Activated CD4-positive, alpha-beta T cell treated with anti-CD3 and anti-CD28 coated beads, Interleukin-2, amount 50 U/mL, for 24 hours (primary cell): ENCODE data around the gene MAPT.
"Not testable (repeated sequence)": the region's sequence is repeated elsewhere in the genome, so short reads cannot be mapped to it uniquely, and the experiment has no call there.

ENCODE experiments used
- DNase-seq, 2 donors: peaks; one replicate each; pipeline ENCODE4 v3.0.0-alpha.2; 2020; ENCODE audit warnings: low read depth in 1 of 2, low spot score in 1 of 2

The MAPT gene

GRCh38 chr17:45861165-45861564 lies 33.2 kb upstream of the MAPT start:
- no peak for DNase-seq

DNA sequence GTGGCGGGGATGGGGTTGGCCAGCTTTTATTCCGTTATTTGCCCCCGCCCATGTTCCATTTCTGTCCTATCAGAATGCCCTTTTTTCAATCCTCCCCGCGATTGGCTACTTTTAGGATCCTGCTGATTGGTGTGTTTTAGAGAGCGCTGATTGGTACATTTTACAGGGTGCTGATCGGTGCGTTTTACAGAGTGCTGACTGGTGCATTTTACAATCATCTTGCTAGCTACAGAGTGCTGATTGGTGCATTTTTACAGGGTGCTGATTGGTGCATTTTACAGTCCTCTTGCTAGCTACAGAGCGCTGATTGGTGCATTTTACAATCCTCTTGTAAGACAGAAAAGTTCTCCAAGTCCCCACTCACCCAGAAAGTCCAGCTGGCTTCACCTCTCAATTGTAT lies 32.2 kb upstream of the MAPT start:
- DNase-seq: not testable (repeated sequence)

DNA sequence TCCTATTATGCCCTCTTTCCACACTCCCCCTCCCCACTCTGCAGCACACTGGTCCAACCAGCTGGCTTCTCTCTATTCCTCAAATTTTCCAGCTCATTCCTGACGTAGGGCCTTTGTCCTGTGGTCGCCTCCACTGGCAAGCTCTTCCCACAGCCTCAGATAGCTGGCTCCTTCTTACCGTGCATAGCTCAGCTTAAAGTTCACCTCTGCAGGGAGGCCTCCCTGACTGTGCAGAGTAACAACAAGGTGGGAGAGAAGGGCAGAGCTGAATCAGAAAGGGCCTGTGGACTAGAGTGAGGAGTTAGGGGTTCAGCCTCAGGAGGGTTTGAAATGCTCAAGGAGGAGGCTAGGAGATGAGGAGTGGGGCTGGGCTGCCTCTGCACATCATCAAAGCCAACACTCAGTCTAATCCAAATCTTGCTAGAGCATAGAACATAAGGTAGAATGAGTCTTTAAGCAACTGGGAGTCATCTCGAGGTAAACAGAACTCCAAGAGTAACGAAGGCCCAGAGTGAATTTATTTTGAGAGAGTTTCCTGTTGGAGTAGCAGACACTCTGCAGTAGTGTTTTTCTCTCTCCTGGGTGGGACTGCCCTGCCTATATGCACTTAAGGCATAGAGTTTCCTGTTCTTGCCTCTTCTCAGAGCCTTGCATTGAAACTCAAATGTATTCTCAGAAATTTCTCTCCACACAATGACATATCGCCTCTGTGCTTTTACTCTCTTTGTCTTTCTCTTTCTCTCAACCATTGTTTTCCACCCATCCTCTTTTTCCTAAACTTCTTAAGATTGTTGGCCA lies 30.3 kb upstream of the MAPT start:
- no peak for DNase-seq

DNA sequence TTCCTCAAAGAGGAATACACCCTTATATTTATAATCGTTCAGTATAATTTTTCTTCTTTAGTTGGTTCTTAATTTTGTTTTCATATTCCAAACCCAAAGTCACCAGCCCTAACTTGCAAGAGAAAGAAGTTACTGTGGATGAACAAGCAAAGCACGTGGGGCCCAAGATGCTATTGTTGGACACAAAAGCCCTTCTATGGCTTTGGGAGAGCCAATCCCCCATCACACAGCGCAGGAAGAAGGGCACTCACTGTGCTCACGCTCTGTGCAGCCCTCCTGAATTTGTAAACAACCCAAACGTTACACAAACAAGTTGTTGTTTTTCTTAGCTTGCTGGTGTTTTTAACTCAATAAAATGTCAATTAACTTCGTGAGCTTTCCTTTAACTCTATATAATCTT lies 27.2 kb upstream of the MAPT start:
- no peak for DNase-seq

DNA sequence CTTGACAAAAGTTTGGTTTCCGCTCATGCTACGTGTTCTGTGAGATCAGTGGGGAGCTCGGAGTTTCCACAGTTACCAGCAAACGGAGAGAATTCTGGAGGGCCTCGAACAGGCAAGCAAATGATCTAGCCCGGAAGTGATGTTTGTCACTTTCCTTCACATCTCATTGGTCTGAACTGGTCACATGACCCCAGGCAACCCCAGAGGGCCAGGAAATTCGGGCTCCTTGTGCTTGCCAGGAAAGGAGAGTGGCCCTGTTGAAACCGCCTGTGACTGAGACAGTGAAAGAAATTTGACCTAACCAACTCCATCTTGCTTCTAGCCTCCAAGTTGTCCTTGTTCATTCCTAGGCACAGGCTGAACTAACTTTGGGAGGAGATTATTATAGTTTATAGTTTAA lies 26.7 kb upstream of the MAPT start:
- no peak for DNase-seq

DNA sequence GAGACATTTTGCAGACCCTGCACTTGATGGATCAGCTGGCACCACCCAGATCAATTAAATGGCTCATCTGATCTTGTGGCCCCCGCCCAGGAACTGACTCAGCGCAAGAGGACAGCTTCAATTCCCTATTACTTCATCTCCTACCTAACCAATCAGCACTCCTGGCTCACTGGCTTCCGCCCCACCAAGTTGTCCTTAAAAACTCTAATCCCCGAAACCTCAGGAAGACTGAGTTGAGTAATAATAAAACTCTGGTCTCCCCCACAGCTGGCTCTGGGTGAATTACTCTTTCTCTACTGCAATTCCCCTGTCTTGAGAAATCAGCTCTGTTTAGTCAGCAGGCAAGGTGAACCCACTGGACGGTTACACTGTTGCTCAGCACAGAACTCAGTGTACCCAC lies 26.1 kb upstream of the MAPT start:
- DNase-seq: no peak

DNA sequence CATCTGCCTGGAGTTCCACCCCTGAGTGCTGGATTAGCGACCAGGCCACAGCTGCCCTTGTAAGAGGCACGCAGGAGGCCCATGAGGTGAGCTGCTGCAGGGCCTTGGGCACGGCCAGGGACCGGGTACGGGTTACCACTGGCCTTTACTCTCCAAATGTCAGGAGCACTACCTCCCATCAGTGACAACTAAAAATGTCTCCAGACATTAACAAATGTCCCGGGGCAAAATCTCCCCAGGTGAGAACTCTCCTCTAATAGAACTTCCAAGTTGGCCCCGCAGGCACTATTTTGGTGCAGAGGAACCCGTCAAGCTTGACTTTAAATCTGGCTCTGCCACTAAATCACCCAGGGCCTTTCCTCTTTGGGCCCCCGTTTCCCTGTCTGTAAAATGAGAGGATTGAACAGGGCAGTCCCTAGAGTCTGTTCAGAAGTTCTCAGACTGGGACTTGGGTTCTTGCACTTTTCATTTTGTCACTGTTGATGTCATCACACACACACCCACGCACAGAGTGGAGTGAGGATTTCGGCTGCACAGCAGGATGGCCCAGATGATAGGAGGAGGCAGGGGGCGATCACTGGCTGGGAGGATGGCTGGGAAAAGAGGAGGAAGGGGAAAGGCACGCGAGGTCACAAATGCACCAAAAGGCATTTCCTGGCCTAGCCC lies 24.5 kb upstream of the MAPT start:
- DNase-seq: no peak

DNA sequence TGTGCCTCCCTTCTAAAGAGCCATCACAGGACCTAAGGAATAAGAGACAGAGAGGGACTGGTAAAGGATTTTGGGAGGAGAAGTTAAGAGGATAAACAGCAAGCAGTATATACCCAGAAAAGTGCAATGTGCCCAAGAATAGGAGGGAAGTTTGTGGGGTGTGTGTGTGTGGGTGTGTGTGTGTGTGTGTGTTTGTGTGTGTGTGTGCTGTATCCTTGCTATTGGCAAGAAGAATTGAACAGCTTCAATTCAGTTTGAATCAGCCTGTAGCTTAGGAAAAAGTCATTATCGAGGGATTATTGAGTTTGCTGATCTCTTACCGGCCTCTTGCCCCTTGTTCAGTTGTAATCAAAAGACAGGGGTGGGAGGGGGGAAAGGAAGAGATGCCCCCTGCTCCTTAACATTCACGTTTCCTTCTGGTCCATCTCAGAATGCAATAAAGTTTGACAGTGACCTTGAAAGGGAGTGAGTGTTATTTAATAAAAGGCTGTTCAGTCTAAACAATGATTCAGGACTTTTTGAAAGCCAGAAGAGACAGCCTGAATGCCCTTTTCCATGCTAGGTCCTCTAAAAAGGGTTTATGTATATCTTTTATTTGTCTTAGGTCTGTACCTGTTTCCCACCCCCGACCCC lies 23.9 kb upstream of the MAPT start:
- no peak for DNase-seq

DNA sequence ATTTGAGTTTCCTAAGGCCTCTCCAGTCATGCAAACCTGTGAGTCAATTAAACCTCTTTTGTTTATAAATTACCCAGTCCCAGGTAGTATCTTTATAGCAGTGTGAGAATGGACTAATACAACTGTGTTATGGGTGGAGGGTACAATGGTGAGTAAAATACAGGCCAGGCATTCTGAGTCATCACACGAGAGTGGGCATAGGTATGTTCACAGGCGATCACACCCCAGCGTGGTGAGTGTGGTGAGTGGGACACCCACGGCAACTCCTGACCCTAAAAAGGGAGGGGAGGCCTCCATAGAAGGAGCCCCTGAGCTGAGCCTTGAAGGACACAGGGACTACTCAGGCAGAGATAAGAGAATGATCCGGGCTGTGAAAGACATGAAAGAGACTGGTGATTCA lies 22.6 kb upstream of the MAPT start:
- DNase-seq: no peak

DNA sequence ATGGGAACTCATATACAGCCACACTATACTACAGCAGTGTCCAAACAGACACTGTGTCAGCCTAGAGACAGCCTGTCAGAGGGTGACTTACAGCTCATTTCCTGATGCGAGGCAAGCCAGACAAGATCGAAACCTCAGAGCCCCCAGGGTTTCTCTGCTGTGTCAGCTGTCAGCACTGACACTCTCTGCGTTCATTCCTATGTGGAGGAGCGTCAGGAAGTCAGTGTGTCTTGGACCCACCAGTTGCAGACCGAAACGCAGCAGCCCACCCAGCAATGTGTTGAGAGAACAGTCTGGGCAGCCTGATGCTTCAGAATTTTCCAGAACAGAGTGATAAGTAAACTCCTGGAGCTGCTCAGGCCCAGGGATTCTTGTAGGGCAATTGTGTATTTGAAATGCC lies 20.6 kb upstream of the MAPT start:
- peak in 1 of 2 donors; percentile 27 for DNase-seq

DNA sequence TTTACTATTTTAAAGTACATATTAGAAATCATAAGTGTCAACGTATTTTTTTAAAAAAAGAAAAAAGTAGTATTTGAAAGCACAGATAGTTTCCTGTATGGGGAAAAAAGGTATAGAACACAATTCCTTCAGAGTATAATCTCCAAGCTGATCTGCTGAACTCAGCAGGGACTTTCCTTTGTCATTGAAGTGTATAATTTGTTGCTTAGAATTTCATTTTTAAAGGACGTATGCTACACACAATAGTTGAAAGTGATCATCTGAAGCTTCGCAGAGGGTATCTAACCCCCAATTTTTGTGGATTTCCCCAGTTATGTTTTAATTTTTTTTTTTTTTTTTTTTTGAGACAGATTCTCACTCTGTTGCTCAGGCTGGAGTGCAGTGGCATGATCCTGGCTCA lies 20.2 kb upstream of the MAPT start:
- no peak for DNase-seq

- no peak for DNase-seq
Measured at GRCh38 chr17:45876539-45876938, 17.8 kb upstream of the MAPT start.

DNA sequence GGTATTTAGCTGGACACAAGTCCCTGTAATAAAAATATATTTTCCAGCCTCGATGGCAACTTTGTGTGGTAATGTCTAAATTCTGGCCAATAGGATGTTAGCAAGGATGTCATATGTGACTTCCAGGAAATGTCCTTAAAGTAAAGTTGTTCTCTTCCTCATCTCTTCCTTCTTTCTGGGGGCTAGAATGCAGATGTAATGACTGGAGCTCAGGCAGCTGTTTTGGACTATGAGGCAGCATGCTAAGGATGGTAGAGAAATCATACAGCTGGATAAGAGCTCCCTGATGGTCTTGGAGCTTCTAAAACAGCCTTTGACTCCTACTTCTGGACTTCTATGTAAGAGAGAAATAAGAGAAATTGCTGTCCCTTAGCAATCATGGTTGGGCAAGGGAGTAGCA lies 16.9 kb upstream of the MAPT start:
- DNase-seq: no peak

DNA sequence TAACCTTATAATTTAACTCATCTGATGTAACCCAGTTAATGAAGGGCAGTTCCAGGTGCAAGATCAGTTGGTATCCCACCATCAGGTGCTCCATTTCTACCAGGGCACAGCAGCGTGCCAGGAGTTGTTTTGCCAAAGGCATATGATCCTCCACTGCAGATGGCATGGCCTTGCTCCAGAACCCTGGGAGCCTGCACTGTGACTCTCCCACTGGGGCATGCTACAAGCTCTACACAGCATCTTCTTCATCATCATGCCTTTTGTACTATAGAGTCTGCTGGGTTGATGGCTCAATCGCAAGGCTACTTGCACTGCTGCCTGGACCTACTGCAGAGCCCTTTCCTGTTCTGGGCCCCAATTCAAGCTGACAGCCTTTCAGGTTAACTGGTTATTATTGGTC lies 11.3 kb upstream of the MAPT start:
- DNase-seq: no peak

DNA sequence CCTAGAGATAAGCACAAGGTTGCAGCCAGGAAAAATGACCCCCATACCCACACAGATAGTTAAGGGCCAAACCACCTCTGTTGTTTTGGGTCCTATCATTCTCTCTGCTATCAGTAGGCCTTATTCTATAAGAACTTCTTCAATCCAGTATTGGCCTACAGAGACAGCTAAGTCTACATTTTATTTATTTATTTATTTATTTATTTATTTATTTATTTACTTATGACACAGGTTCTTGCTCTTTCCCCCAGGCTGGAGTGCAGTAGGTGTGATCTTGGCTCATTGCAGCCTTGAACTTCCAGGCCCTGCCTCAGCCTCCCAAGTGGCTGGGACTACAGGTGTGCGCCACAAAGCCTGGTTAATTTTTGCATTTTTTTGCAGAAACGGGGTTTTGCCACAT lies 7.5 kb upstream of the MAPT start:
- DNase-seq: no peak

DNA sequence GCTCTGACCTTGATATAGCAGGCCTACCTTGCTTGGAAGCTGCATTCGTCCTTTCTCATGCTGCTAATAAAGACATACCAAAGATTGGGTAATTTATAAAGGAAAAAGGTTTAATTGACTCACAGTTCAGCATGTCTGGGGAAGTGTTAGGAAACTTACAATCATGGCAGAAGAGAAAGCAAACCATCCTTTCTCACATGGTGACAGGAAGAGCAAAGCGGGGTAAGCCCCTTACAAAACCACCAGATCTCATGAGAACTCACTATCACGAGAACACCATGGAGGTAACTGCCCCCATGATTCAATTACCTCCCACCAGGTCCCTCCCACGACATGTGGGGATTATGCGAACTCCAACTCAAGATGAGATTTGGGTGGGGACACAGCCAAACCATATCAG lies 6.0 kb upstream of the MAPT start:
- DNase-seq: no peak

- no peak for DNase-seq
Measured at GRCh38 chr17:45889579-45889978, 4.8 kb upstream of the MAPT start.

- no peak for DNase-seq
Measured at GRCh38 chr17:45893725-45894021, 681 bp upstream of the MAPT start.

DNA sequence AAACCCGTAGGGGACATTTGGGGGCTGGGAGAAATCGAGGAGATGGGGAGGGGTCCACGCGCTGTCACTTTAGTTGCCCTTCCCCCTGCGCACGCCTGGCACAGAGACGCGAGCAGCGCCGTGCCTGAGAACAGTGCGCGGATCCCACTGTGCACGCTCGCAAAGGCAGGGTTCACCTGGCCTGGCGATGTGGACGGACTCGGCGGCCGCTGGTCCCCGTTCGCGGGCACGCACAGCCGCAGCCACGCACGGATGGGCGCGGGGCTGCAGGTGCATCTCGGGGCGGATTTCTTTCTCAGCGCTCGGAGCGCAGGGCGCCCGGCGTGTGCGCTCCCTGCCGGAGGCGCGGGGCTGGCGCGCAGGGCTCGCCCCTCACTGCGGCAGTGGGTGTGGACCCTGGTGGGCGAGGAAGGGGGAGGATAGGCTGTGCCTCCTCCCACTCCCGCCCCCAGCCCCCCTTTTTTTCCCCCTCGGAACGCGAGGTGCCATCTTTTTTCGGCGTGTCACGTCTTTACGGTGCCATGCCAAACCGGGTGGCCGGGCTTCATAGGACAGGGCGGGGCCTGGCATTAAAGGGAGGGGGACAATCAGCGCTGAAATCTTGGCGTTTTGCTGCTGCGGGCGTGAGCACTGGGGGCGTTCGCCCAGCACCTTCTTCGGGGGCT lies 1.1 kb downstream of the MAPT start:
- DNase-seq: no peak

- no peak for DNase-seq
Measured at GRCh38 chr17:45895969-45896785, 1.8 kb downstream of the MAPT start.
